T-cell (primary cell): ENCODE data around the gene MTMR3. TPM values are rescaled to one million over a fixed set of nuclear protein-coding genes. Genes with fewer than 3 reads are reported as not detected.

Experiments used
- ATAC-seq, 4 experiments: fragments of 200-7000 bp in 3 of 4; fragments of 150-1000 bp in 1 of 4; cut with Tn5 transposase; replicated peaks in 1 of 4; 1 replicate in 3 of 4; 2 replicates in 1 of 4; pipeline ENCODE4 v1.10.0; 2021; ENCODE audit warnings: moderate library complexity in 3 of 4, mild to moderate bottlenecking in 2 of 4, moderate number of reproducible peaks in 1 of 4
- CTCF ChIA-PET, 2 donors: fragments of 300-600 bp; sonication (Branson Sonifier 250); formaldehyde crosslinking; loops; one replicate each; lab custom pipeline; 2022; ENCODE audit warnings: antibody characterized with exemption in 2 of 2; lab: Charles Lee
- POLR2A ChIA-PET, 2 donors: fragments of 300-600 bp; sonication (Branson Sonifier 250); formaldehyde crosslinking; loops; one replicate each; lab custom pipeline; 2022; ENCODE audit warnings: antibody characterized with exemption in 2 of 2; lab: Charles Lee
- DNase-seq, 35 experiments: peaks; one replicate each; pipeline versions ENCODE4 v3.0.0 to v3.0.0-alpha.2; 2013 to 2023
- H3K27ac ChIP-seq: one replicate; pipeline ENCODE4 v1.5.1; 2013; ENCODE audit warnings: low read length
- H3K27me3 ChIP-seq, 2 experiments: replicated peaks in 1 of 2; 1 replicate in 1 of 2; 2 replicates in 1 of 2; pipeline versions ENCODE4 v1.6.1 to v1.7.0; 2013; ENCODE audit warnings: low read length in 1 of 2, mixed read lengths in 1 of 2; ENCODE audit not compliant: control insufficient read depth in 2 of 2, insufficient read depth in 2 of 2; ENCODE audit errors: extremely low read depth in 1 of 2
- H3K36me3 ChIP-seq, 2 donors: 1 replicate in 1 of 2; 2 replicates in 1 of 2; pipeline versions ENCODE4 v1.6.1 to v1.7.0; 2013; ENCODE audit warnings: low read length in 1 of 2; ENCODE audit not compliant: control insufficient read depth in 2 of 2, insufficient read depth in 1 of 2; ENCODE audit errors: extremely low read depth in 1 of 2
- H3K4me1 ChIP-seq, 2 experiments: 1 replicate in 1 of 2; 2 replicates in 1 of 2; pipeline versions ENCODE4 v1.6.1 to v1.7.0; 2013; ENCODE audit warnings: low read length in 2 of 2, mixed read lengths in 1 of 2; ENCODE audit not compliant: insufficient read depth in 2 of 2, control insufficient read depth in 1 of 2; ENCODE audit errors: extremely low read depth in 1 of 2
- H3K4me3 ChIP-seq, 2 donors: 1 replicate in 1 of 2; 2 replicates in 1 of 2; pipeline versions ENCODE4 v1.5.1 to v1.7.0; 2013; ENCODE audit warnings: mild to moderate bottlenecking in 2 of 2, low read length in 1 of 2, moderate library complexity in 1 of 2; ENCODE audit not compliant: control insufficient read depth in 1 of 2; ENCODE audit errors: extremely low read depth in 1 of 2
- H3K9me3 ChIP-seq: 2 replicates; pipeline ENCODE4 v1.7.0; 2013
- H3K27ac Mint-ChIP-seq, 2 donors: one replicate each; pipeline ENCODE4 v1.8.0; 2020 to 2021; ENCODE audit warnings: mild to moderate bottlenecking in 2 of 2, mixed read lengths in 2 of 2
- H3K27me3 Mint-ChIP-seq, 2 donors: one replicate each; pipeline ENCODE4 v1.8.0; 2021 to 2022; ENCODE audit warnings: mixed read lengths in 2 of 2
- H3K36me3 Mint-ChIP-seq: one replicate; pipeline ENCODE4 v1.8.0; 2021; ENCODE audit warnings: mixed read lengths
- H3K4me1 Mint-ChIP-seq, 3 donors: one replicate each; pipeline ENCODE4 v1.8.0; 2020 to 2022; ENCODE audit warnings: mixed read lengths in 3 of 3, mild to moderate bottlenecking in 1 of 3
- H3K4me3 Mint-ChIP-seq, 3 donors: one replicate each; pipeline ENCODE4 v1.8.0; 2020 to 2022; ENCODE audit warnings: mild to moderate bottlenecking in 3 of 3, mixed read lengths in 3 of 3, moderate library complexity in 3 of 3
- H3K9me3 Mint-ChIP-seq, 3 donors: one replicate each; pipeline ENCODE4 v1.8.0; 2020 to 2022; ENCODE audit warnings: mixed read lengths in 3 of 3
- WGBS: methylation state at CpG from one replicate; pipeline ENCODE4 v1.1.5; 2013; ENCODE audit warnings: missing lambda C conversion rate; ENCODE audit not compliant: insufficient coverage; 5-methylcytosine and 5-hydroxymethylcytosine counted together
- total RNA-seq, 35 experiments: library from RNA in 6 of 35; stranded (reverse) in 6 of 35; fragments of 120-200 nt in 1 of 35; gene quantifications; one replicate each; pipeline versions ENCODE4 v1.2.1 to v1.2.4 and lab custom pipeline; 2013 to 2026

The MTMR3 gene
- total RNA-seq, 5 donors from 2014 or later (not counting 1 experiment from before 2014, with no cell fraction given), result 49.2 to 62.7 (median 57.1) TPM

GRCh38 chr22:29872144-29872893, 10.7 kb upstream of the MTMR3 start:
- DNase-seq (no peak), ATAC-seq (no peak)
- peaks cover 0 to 10% of the 10 kb centered on the region in 2 experiments for H3K4me1 ChIP-seq
- no CpG with 5 or more reads among the region's 3 CpGs for WGBS
- ChIA-PET CTCF (no interaction called here), POLR2A (no interaction called here)
- H3K9me3 Mint-ChIP-seq, result no peaks in the 10 kb centered on the region
- H3K27me3 ChIP-seq, result peaks cover 0 to 2% of the 10 kb centered on the region in 2 experiments
- H3K27ac Mint-ChIP-seq, result no peak overlapping the region
- peaks cover 5 to 6% (median 5%) of the 10 kb centered on the region in 3 donors for H3K4me1 Mint-ChIP-seq
- no peak overlapping the region for H3K4me3 ChIP-seq
- H3K27me3 Mint-ChIP-seq, result peaks cover 0 to 1% of the 10 kb centered on the region in 2 donors
- H3K4me3 Mint-ChIP-seq, result no peak overlapping the region
- H3K27ac ChIP-seq, result no peak overlapping the region
- H3K9me3 ChIP-seq, result no peaks in the 10 kb centered on the region
- no peaks in the 10 kb centered on the region for H3K36me3 ChIP-seq
- H3K36me3 Mint-ChIP-seq, result no peaks in the 10 kb centered on the region

GRCh38 chr22:29872989-29873388, 10.0 kb upstream of the MTMR3 start:
- ATAC-seq, result no peak
- peaks cover 2 to 5% of the 10 kb centered on the region in 2 donors for H3K27me3 Mint-ChIP-seq
- Histone ChIP-seq H3K27ac (no peak overlapping the region), H3K36me3 (no peaks in the 10 kb centered on the region), H3K4me1 (peaks cover 0 to 10% of the 10 kb centered on the region in 2 experiments), H3K9me3 (no peaks in the 10 kb centered on the region), H3K4me3 (no peak overlapping the region), H3K27me3 (peaks cover 0 to 2% of the 10 kb centered on the region in 2 experiments)
- H3K4me3 Mint-ChIP-seq, result no peak overlapping the region
- H3K27ac Mint-ChIP-seq, result no peak overlapping the region
- no peaks in the 10 kb centered on the region for H3K9me3 Mint-ChIP-seq
- peaks cover 5 to 6% (median 5%) of the 10 kb centered on the region in 3 donors for H3K4me1 Mint-ChIP-seq
- CTCF ChIA-PET, result no interaction called here
- POLR2A ChIA-PET, result no interaction called here
- 92% methylated on average over 2 of the region's 5 CpGs for WGBS
- DNase-seq, result peak in 1 of 35 experiments; percentile 8
- H3K36me3 Mint-ChIP-seq, result no peaks in the 10 kb centered on the region

- Mint-ChIP-seq H3K9me3 (no peaks in the 10 kb centered on the region), H3K27me3 (peaks cover 3 to 8% of the 10 kb centered on the region in 2 donors), H3K4me1 (peaks cover 5 to 6% (median 5%) of the 10 kb centered on the region in 3 donors), H3K27ac (no peak overlapping the region), H3K4me3 (no peak overlapping the region), H3K36me3 (no peaks in the 10 kb centered on the region)
- POLR2A ChIA-PET, result no interaction called here
- CTCF ChIA-PET, result no interaction called here
- Histone ChIP-seq H3K27me3 (peaks cover 0 to 2% of the 10 kb centered on the region in 2 experiments), H3K4me3 (no peak overlapping the region), H3K27ac (no peak overlapping the region), H3K4me1 (peaks cover 0 to 10% of the 10 kb centered on the region in 2 experiments), H3K9me3 (no peaks in the 10 kb centered on the region), H3K36me3 (no peaks in the 10 kb centered on the region)
- DNase-seq (no peak), ATAC-seq (no peak)
- WGBS, result no CpG with 5 or more reads among the region's 2 CpGs
These were observed 9.0 kb upstream of the MTMR3 start for GRCh38 chr22:29873943-29874342.

GRCh38 chr22:29877620-29878019, 5.4 kb upstream of the MTMR3 start:
- H3K9me3 Mint-ChIP-seq, result no peaks in the 10 kb centered on the region
- no peak for DNase-seq
- ChIA-PET POLR2A (no interaction called here), CTCF (no interaction called here)
- H3K4me3 ChIP-seq, result no peak overlapping the region
- peaks cover 3 to 8% of the 10 kb centered on the region in 2 donors for H3K27me3 Mint-ChIP-seq
- H3K36me3 Mint-ChIP-seq, result no peaks in the 10 kb centered on the region
- H3K27ac Mint-ChIP-seq, result no peak overlapping the region
- H3K9me3 ChIP-seq, result no peaks in the 10 kb centered on the region
- no peak for ATAC-seq
- H3K36me3 ChIP-seq, result no peaks in the 10 kb centered on the region
- no peak overlapping the region for H3K4me3 Mint-ChIP-seq
- peaks cover 0 to 3% of the 10 kb centered on the region in 2 experiments for H3K4me1 ChIP-seq
- no CpG with 5 or more reads among the region's 2 CpGs for WGBS
- peaks cover 0 to 3% (median 0%) of the 10 kb centered on the region in 3 donors for H3K4me1 Mint-ChIP-seq
- peaks cover 0 to 9% of the 10 kb centered on the region in 2 experiments for H3K27me3 ChIP-seq
- H3K27ac ChIP-seq, result no peak overlapping the region

- ChIA-PET POLR2A (no interaction called here), CTCF (no interaction called here)
- no peak overlapping the region for H3K27ac ChIP-seq
- DNase-seq (peak in 4 of 35 experiments; percentile 4 to 31 (median 10)), ATAC-seq (no peak)
- H3K36me3 Mint-ChIP-seq, result no peaks in the 10 kb centered on the region
- H3K4me3 ChIP-seq, result no peak overlapping the region
- no peak overlapping the region for H3K4me3 Mint-ChIP-seq
- H3K9me3 ChIP-seq, result no peaks in the 10 kb centered on the region
- H3K27me3 Mint-ChIP-seq, result peaks cover 3 to 8% of the 10 kb centered on the region in 2 donors
- H3K4me1 ChIP-seq, result peaks cover 6 to 15% of the 10 kb centered on the region in 2 experiments
- 100% methylated on average over 1 of the region's 5 CpGs for WGBS
- no peaks in the 10 kb centered on the region for H3K9me3 Mint-ChIP-seq
- H3K27ac Mint-ChIP-seq, result no peak overlapping the region
- peaks cover 0 to 9% of the 10 kb centered on the region in 2 experiments for H3K27me3 ChIP-seq
- H3K36me3 ChIP-seq, result no peaks in the 10 kb centered on the region
- peaks cover 7 to 10% (median 9%) of the 10 kb centered on the region in 3 donors for H3K4me1 Mint-ChIP-seq
These were observed 3.2 kb upstream of the MTMR3 start for GRCh38 chr22:29879753-29880152.

- Mint-ChIP-seq H3K4me3 (peak overlapping the region in 1 of 3 donors; percentile 92), H3K4me1 (peaks cover 7 to 10% (median 9%) of the 10 kb centered on the region in 3 donors), H3K9me3 (no peaks in the 10 kb centered on the region), H3K27ac (peak overlapping the region in 1 of 2 donors; percentile 48), H3K36me3 (no peaks in the 10 kb centered on the region), H3K27me3 (peaks cover 3 to 7% of the 10 kb centered on the region in 2 donors)
- Histone ChIP-seq H3K27ac (no peak overlapping the region), H3K27me3 (peaks cover 0 to 7% of the 10 kb centered on the region in 2 experiments), H3K9me3 (no peaks in the 10 kb centered on the region), H3K4me3 (peak overlapping the region in 1 of 2 donors; percentile 82), H3K36me3 (no peaks in the 10 kb centered on the region), H3K4me1 (peaks cover 11 to 19% of the 10 kb centered on the region in 2 experiments)
- ChIA-PET CTCF (interaction anchor here in 1 of 2 donors (0.7 kb wide), 1 partner anchor 17 kb away, joined by 4 read pairs; no protein-coding TSS in a partner anchor), POLR2A (interaction anchor here in 1 of 2 donors (0.6 kb wide), 1 partner anchor 1202 kb away, joined by 3 read pairs; no protein-coding TSS in a partner anchor)
- ATAC-seq (no peak), DNase-seq (no peak)
- 0% methylated on average over 5 of the region's 5 CpGs for WGBS
These were observed 294 bp upstream of the MTMR3 start for GRCh38 chr22:29882716-29883044.
